ENCODE data around the gene EHMT2.
"Not testable (repeated sequence)": the region's sequence is repeated elsewhere in the genome, so short reads cannot be mapped to it uniquely, and the experiment has no call there.

The EHMT2 gene

DNA sequence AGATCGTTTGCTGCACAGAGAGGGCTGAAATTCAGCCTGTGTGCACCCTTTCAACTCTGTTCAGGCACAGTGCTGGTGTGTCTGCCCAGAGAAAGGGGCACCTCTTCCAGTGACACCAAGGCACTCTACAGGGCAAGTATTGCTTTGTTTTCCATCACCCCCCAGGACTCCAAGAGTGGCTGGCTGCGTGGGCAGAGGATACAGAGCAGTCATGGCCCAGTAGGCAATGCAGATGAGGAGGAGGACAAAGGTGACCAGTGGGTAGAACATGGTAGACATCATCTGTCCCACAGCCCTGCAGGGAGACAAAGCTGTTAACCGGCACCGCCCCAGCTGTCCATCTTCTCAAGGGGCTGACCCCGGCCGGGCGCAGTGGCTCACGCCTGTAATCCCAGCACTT, 28.2 kb downstream of the EHMT2 start:
- DNase-seq: no peak

DNA sequence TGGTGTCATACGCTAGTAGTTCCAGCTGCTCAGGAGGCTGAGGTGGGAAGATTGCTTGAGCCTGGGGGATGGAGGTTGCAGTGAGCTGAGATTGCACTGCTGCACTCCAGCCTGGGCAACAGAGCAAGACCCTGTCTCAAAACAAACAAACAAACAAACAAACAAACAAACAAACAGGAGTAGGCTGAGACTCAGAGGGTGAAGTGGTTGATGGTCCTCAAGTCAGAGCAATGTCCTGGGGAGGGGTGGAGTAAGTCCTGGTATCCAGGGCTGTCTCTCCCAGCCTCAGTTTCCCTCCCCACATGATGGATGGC, 28.9 kb downstream of the EHMT2 start:
- DNase-seq: not testable (repeated sequence)

DNA sequence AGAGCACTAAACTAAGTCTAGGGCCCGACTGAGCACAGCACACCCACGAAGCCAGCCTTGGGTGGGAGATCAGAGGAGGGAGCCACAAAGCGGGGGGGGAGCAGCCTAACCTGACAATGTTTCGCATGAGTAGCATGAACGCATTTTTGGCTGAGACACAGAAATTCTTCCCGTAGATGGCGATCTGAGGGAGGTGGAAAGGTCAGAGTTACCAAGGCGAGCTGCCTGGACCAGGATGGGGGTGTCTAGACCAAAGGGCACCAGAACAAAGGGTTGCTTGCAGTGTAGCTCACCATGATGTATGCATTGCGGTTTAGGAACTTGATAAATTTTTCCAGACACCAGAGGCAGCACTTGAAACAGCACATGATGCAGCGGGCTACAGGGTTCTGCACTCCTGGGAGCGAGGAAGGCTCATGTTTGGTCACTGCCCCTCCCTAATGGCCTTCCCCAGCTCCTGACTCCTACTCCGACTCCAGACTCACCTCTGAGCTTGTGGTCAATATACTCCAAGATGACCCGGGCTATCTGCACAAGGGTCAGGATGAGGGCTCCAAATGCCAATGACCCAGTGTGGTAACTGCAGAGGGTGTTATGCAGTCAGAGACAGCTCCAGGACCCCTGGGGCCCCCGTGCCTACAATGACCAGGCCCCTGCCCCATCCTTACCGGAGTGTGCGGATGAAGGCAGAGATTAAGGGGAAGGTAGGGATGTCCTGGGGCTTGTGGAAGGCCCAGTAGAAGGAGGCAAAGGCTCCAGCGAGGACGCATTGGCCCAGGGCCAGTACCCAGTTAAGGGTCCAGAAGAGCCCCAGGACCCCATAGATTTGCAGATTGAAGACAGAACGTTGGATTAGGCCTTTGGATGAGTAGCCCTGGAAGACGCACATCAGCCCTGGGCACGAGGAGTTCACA, 32.0 kb downstream of the EHMT2 start:
- no peak for DNase-seq

DNA sequence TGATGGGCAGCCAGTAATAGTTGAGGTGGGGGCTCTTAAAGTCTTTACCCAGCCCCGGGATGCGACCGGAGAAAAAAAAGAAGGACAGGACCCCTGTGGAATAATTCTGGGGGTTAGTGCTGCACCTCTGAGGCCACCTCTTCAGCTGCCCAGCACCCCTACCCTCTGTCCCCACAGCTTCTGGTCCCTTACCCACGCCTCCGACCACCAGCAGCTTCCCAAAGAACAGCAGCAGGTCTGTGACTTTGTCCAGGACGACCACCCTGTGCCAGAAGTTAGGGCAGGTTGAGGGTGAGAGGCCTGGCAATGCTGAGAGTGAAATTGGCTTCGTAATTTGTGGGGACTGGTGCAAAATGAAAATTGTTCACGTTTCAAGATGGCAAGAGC, 32.7 kb downstream of the EHMT2 start:
- DNase-seq: no peak

DNA sequence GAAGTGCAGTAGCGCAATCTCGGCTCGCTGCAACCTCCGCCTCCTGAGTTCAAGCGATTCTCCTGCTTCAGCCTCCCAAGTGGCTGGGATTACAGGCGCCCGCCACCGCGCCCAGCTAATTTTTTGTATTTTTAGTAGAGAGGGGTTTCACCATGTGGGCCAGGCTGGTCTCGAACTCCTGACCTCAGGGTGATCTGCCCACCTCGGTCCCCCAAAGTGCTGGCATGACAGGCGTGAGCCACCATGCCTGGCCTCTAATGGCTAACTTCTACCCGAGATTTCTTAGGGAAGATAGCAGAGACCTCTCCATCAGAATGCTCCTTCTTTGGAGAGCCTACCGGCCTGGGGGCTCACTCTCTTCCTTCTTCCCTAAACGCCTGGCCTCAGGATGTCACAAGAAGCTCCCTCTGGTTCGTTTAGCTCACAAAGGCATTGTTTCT, 33.4 kb downstream of the EHMT2 start:
- not testable (repeated sequence) for DNase-seq

DNA sequence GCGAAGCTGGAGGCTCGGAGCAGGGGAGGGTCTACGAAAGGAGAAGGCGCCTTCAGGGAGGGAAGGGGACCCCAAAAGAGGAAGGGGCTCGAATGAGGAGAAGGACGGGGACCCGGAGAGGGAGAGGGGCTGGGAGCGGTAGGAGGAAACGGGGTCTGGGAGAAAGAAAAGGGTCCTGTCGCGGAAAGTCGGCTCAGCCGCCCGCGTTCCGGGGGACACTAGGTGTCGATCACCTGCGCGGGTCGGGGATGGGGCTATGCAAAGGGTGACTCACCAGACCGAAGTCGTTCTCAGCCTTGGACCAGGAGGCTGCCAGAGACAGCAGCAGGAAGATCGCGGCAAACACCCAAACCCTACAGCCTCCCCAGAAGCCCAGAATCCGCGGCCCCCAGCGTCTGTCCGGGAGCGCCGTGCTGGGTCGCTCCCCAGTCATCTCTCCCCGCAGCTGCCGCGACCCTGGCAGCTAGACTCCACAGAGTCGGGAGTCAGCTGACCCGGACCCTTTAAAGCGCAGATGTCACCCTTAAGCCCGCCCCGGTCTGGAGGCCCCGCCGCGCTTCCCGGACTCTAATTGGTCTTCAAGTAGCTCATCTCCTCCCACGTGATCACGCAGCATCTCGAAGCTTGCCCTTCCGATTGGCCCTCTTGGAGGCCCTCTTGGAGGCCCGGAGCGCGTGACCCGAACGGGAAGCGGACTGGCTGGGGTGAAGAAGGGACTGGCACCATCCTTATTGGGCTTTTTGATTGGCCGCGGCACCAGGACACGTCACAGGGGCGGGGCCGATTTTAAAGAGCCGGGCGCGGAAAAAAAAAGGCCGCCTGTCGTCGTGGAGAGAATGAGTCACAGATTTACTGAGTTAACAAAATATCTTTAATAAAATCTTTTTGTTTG, 34.9 kb downstream of the EHMT2 start, which contains the start of gene NEU1:
Gene NEU1 (minus strand): TSS at position 478 of the 892 bp plus-strand sequence. CDS start 45 bp downstream, at position 433.
- peak; percentile 98 to 99 for DNase-seq

DNA sequence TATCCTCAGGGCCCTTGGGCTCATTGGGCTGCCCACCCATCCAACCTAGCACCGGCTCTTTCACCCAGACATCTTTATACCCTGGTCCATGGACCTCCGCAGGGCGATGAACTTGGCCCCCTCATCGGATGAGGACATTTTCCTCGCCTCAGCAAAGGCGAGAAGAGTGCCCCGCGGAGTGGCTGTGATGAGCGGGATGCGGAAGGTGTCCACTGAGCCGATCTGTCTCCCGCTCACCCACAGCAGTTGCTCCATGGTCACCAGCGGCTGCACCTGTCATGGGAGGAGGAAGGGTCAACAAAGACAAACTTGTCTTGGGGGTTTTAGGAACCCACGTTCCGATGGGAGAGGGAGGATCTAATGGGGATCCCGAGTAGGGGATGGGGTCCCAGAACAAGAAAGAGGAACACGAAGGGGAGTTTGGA, 35.6 kb downstream of the EHMT2 start:
- DNase-seq: no peak

DNA sequence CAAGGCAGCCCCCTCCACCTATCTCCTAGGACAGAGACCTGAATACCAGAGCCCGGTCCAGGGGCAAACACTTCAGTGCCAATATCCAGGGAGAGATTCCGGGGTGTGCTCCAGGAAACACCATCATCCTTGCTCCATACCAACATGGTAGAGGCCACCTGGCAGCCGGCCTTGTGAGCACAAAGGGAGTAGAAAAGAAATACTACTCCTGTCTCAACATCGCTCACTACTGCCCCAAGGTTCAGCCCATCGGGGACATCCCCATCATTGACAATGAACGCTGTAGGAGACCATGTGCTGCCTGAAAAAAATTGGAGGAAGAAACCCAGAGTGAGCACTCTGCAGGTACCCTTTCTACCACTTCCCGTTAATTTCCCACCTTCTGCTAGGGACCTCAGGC, 36.3 kb downstream of the EHMT2 start:
- no peak for DNase-seq

DNA sequence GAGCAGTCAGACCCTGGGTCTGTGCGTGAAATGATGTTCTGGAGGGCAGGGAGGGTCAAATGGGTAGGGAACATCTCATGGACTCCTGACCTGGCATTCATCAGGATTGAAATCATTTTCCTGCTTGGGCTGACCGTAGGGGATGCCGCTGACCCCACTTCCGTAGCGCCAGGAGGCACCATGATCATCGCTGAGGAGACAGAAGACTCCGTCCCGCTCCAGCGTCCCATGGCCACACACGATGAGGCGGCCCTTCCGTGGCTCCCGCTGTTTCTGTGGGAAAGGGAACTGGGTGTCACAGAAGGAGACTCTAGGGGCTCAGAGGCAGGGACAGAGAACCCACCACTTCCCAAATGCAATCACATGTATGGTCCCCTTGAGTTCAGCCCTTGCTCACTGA, 37.1 kb downstream of the EHMT2 start:
- no peak for DNase-seq

DNA sequence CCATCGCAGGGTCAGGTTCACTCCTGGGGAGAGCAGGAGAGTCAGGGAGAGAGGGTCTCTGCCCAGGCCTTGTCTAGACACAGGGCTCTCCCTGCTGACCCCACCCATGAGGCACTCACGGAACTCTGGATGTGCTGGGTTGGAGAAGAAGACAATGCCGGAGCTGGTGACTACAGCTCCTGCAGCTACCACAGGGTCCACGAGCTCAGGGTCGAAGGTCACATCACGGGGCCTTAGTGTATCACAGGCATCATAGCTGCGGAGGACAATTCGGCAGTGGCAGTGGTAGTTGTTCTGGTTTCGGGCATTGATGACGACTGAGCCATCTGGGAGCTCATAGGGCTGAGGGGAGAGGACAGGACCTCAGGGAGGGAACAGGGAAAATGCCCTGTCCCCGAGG, 37.6 kb downstream of the EHMT2 start:
- DNase-seq: no peak

DNA sequence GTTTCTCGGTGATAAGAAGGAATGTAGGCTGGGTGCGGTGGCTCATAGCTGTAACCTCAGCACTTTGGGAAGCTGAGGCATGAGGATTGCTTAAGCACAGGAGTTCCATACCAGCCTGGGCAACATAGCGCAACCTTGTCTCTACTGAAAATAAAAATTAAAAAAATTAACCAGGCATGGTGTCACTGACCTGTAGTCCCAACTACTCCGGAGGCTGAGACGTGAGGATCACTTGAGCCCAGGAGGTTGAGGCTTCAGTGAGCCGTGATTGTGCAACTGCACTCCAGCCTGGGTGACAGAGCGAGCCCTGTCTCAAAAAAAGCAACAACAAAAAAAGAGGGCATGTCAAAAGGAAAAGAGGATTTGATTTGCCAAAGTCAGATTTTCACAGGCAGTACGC, 38.8 kb downstream of the EHMT2 start:
- no peak for DNase-seq

DNA sequence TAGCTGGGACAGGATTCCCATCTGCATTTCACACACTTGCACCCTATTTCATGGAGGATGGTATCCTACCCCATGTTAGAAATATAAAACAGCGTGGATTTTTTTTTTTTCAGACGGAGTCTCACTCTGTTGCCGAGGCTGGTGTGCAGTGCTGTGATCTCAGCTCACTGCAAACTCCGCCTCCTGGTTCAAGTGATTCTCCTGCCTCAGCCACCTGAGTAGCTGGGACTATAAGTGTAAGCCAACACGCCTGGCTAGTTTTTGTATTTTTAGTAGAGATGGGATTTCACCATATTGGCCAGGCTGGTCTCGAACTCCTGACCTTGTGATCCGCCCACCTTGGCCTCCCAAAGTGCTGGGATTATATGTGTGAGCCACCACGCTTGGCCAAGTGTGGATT, 39.7 kb downstream of the EHMT2 start:
- DNase-seq: not testable (repeated sequence)

DNA sequence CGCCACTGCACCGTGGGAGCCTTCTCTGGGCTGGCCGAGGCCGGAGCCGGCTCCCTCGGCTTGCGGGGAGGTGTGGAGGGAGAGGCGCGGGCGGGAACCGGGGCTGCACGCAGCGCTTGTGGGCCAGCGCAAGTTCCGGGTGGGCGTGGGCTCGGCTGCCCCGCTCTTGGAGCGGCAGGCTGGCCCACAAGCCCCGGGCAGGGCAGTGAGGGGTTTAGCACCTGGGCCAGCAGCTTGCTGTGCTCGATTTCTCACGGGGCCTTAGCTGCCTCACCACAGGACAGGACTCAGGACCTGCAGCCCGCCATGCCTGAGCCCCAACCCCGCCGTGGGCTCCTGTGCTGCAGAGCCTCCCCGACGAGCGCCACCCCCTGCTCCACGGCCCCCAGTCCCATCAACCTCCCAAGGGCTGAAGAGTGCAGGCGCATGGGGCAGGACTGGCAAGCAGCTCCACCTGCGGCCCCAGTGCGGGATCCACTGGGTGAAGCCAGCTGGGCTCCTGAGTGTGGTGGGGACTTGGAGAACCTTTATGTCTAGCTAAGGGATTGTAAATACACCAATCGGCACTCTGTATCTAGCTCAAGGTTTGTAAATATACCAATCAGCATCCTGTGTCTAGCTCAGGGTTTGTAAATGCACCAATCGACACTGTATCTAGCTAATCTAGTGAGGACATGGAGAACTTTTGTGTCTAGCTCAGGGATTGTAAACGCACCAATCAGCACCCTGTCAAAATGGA, 45.3 kb downstream of the EHMT2 start:
- DNase-seq: not testable (repeated sequence)

DNA sequence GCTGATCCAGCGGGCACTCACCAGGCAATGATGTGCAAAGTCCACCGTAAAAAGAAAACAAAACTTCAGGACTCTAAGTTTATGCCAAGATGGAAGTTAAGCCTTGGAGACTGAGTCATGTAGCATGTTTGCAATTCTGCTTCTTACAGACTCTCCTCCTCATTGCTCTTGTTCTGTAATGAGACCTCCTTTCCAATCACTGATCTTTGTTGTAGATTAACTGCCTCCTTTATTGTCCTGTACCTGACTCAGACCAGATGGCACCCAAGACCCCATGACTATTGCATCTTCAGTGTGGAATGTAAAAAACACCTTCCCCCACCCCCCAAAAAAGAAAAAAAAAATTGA, 46.0 kb downstream of the EHMT2 start:
- no peak for DNase-seq

DNA sequence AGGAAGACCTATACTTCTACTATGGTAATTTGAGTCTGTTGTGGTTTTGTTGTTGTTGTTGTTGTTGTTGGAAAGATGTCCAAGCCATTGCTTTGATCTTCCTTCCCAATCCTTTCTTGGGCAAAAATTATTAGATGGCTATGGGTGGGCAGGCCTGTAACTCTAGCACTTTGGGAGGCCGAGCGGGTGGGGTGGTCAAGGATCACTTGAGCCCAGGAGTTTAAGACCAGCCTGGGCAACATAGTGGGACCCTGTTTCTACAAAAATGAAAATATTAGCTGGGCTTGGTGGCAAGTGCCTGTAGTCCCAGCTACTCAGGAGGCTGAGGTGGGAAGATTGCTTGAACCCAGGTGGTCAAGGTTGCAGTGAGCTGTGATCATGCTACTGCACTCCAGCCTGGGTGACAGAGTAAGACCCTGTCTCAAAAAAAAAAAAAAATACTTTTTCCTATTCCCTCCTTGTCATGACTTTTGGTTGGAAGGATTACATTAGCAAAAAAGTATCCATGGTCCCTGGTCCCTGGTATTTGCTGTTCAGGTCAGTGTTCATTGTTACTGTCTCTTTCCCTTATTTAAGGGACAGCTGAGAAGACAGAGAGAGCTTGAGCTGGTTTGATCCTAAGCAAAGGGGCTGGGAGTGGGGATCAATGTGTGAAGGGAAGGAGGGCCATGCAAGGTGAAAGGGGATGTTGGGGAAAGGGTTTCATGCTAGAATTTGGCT, 46.6 kb downstream of the EHMT2 start:
- no peak for DNase-seq

DNA sequence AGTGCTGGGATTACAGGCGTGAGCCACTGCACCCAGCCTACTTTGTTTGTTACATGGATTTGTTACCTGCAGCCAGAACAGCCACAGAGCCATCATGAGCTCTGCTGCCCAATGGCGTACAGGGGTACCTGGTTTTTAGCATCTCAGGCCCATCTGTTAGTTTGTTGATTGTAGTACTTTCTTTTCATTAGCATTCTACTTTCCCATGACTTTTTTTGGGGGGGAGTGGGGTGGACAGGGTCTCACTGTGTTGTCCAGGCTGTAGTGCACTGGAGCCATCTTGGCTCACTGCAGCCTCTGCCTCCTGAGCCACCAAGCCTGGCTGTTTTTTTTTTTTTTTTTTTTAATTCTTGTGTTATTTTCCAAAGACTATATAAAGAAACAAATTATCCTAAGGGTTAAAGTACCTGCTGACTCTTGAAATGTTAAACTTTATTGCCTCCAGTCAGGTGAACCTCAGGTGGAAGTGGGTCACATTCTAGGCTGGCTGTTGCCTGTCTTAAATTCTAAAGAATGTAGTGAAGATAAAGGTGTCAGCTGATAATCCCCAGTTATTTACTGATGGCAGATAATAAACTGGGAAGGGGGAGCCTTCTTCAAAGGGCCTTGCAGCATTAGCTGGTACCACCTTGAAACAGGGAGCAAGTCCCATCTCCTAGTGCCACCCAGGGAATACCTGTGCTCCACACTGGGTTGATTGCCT, 50.1 kb downstream of the EHMT2 start:
- DNase-seq: no peak

DNA sequence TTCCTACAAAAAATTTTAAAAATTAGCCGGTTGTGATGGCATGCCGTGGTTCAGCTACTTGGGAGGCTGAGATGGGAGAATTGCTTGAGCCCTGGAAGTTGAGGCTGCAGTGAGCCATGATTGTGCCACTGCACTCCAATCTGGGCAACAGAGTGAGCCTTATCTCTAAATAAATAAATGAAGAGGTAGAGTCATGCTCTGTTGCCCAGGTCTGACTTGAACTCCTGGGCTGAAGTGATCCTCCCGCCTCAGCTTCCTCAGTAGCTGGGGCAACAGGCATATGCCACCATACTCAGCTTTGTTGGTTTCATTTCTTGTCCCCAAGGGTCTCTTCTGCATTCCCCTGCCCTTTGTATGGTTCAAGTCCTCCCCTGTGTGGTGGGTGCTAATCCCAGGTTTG, 53.0 kb downstream of the EHMT2 start:
- DNase-seq: no peak

DNA sequence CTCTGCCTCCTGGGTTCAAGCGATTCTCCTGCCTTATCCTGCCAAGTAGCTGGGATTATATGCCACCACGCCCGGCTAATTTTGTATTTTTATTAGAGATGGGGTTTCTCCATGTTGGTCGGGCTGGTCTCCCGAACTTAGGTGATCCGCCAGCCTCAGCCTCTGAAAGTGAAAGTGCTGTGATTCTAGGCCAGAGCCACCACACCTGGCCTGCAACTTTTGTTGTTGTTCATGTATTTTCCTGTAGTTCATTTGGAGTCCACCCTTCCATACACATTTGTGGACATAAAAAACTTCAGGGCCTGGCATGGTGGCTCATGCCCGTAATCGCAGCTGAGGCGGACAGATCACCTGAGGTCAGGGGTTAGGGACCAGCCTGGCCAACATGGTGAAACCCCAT, 55.4 kb downstream of the EHMT2 start:
- DNase-seq: no peak

DNA sequence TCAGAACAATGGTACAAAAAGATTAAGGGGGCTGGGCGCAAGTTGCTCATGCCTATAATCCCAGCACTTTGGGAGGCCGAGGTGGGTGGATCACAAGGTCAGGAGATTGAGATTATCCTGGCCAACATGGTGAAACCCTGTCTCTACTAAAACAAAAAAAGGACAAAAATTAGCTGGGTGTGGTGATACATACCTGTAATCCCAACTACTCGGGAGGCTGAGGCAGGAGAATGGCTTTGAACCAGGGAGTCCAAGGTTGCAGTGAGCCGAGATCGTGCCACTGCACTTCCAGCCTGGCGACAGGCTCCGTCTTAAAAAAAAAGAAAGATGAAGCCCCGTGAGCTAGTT, 57.7 kb downstream of the EHMT2 start:
- DNase-seq: not testable (repeated sequence)

DNA sequence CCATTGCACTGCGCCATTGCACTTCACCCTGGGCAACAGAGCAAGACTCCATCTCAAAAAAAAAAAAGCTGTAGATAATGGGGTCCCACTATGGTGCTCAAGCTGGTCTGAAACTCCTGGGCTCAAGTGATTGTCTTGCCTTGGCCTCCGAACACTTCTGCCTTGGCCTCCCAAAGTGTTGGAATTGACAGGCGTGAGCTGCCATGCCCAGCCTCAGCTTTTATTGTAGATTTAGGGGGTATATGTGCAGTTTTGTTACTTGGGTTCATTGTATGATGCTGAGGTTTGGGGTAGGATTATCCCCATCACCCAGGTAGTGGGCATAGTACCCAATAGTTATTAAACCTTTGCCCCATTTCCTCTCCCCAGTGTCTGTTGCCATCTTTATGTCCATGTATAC, 58.5 kb downstream of the EHMT2 start:
- DNase-seq: no peak

DNA sequence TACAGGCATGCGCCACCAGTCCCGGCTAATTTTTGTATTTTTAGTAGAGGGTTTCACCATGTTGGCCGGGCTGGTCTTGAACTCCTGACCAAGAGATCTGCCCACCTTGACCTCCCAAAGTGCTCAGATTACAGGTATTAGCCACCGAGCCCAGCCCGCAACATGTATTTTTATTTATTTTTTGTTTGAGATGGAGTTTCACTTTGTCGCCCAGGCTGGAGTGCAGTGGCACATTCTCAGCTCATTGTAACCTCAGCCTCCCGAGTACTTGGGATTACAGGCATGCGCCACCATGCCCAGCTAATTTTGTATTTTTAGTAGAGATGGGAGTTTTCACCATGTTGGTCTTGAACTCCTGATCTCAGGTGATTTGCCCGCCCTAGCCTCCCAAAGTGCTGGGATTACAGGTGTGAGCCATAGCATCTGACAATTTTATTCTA, 59.4 kb downstream of the EHMT2 start:
- DNase-seq: not testable (repeated sequence)
